ENCODE measurements around the gene ZCCHC24. TPM values are rescaled to one million over a fixed set of nuclear protein-coding genes. Genes with fewer than 3 reads are reported as not detected.

Gene ZCCHC24
- total and polyA plus RNA-seq, 2 experiments from 2014 or later: 58.0 to 65.4 TPM

DNA sequence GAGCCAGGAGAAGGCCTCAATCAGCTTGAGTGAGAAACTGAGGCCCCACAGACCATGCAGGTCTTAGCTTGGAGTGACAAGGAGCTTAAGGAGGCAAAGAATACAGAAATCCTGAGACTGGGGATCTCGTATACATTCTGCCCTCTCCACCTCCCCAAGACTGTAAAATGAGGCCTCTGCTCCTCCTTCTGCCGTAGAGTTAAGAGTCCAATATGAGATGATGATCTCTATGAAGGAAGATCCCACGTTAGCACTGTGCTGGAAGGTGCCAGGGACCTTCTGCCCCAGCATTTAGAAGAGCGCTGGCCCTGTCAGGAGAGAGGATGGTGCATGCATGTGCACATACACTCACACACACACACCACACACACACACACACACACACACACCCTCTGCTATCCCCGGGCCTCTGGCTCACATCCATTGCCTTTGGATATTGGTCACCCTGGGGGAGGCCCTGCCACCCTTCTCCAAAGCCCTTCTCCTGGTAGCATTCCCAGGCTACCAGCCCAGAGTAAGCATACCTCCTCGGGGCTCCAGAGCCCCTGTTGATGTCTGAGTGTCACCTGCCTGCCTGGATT, 15.0 kb downstream of the ZCCHC24 start:
- Histone ChIP-seq H3K9me3 (ENCODE audit: low read depth) (no peaks in the 10 kb centered on the region), H3K36me3 (peaks cover 14% of the 10 kb centered on the region), H3K27me3 (no peaks in the 10 kb centered on the region), H3K4me1 (ENCODE audit: low read depth) (peaks cover 49% of the 10 kb centered on the region), H3K27ac (no peak overlapping the region), H3K4me3 (no peak overlapping the region)
- TF ChIP-seq, protein P1, sequence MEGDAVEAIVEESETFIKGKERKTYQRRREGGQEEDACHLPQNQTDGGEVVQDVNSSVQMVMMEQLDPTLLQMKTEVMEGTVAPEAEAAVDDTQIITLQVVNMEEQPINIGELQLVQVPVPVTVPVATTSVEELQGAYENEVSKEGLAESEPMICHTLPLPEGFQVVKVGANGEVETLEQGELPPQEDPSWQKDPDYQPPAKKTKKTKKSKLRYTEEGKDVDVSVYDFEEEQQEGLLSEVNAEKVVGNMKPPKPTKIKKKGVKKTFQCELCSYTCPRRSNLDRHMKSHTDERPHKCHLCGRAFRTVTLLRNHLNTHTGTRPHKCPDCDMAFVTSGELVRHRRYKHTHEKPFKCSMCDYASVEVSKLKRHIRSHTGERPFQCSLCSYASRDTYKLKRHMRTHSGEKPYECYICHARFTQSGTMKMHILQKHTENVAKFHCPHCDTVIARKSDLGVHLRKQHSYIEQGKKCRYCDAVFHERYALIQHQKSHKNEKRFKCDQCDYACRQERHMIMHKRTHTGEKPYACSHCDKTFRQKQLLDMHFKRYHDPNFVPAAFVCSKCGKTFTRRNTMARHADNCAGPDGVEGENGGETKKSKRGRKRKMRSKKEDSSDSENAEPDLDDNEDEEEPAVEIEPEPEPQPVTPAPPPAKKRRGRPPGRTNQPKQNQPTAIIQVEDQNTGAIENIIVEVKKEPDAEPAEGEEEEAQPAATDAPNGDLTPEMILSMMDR (IDR thresholded peaks at IDR 0.05; ENCODE audit: low read depth, low read length): no peak
- DNase-seq (ENCODE audit: low read depth in 1 of 2, low spot score in 1 of 2): no peak

DNA sequence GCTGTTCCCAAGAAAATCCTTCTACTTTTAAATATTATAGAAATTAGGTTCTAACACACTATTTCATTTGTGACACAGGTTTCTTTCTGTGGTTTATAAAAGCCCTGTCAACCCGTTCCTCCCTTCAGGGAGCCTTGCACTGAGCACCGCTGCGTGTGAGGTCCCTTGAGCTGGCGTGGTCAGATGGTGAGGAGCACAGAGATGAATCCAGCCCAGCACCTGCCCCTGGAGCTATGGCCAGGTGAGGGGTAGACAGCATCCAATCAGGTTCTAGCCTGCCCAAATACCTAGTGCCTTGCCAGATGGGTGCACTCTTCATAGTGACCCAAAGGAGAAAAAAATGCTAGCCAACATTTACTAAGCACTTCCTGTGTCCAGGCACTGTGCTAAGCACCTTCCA, 15.7 kb downstream of the ZCCHC24 start:
- peaks cover 14% of the 10 kb centered on the region for H3K36me3 ChIP-seq
- H3K4me3 ChIP-seq: no peak overlapping the region
- no peaks in the 10 kb centered on the region for H3K27me3 ChIP-seq
- TF ChIP-seq, protein P1 (IDR thresholded peaks at IDR 0.05; ENCODE audit: low read depth, low read length): no peak
- peaks cover 49% of the 10 kb centered on the region for H3K4me1 ChIP-seq (ENCODE audit: low read depth)
- no peaks in the 10 kb centered on the region for H3K9me3 ChIP-seq (ENCODE audit: low read depth)
- no peak overlapping the region for H3K27ac ChIP-seq
- DNase-seq (ENCODE audit: low read depth in 1 of 2, low spot score in 1 of 2): no peak

DNA sequence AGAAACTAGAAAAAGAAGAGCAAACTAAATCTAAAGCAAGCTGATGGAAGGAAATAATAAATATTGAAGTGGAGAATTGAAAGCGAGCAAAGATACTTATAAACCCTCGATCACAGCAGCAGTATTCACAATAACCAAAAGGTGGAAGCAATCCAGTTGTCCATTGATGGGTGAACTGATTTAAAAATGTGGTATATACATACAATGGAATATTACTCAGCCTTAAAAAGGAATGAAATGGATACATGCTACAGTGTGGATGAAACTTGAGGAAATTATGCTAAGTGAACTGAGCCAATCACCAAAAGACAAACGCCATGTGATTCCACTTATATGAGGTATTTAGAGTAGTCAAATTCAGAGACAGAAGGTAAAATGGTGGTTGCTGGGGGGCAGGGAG, 17.5 kb downstream of the ZCCHC24 start:
- TF ChIP-seq, protein P1 (IDR thresholded peaks at IDR 0.05; ENCODE audit: low read depth, low read length): no peak
- no peak overlapping the region for H3K4me3 ChIP-seq
- no peaks in the 10 kb centered on the region for H3K27me3 ChIP-seq
- H3K4me1 ChIP-seq (ENCODE audit: low read depth): peaks cover 43% of the 10 kb centered on the region
- DNase-seq (ENCODE audit: low read depth in 1 of 2, low spot score in 1 of 2): no peak
- peaks cover 14% of the 10 kb centered on the region for H3K36me3 ChIP-seq
- no peaks in the 10 kb centered on the region for H3K9me3 ChIP-seq (ENCODE audit: low read depth)
- H3K27ac ChIP-seq: no peak overlapping the region

DNA sequence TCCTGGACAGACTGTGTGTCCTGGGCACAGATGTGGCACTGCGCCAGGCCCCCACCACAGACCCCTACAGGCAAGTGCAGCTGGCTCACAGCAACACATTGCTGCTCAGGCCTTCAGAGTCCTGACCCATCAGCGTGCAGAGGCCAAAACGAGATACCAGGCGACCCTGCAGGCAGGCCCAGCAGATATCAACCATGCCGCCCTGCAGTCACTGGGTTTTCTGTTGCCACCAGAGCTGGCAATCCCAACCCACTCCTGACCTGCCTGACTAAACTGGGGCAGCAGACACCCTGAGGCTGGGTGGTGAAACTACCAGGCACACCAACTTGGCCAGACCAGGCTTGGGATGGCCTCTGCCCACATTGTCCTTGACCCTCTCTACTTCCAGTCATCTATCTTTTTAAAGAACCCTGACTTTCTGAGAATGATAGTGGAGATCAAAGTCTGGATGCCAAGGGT, 20.3 kb downstream of the ZCCHC24 start:
- Histone ChIP-seq H3K27ac (peak overlapping the region; percentile 90), H3K27me3 (no peaks in the 10 kb centered on the region), H3K4me1 (ENCODE audit: low read depth) (peaks cover 31% of the 10 kb centered on the region), H3K36me3 (peaks cover 12% of the 10 kb centered on the region), H3K4me3 (no peak overlapping the region), H3K9me3 (ENCODE audit: low read depth) (no peaks in the 10 kb centered on the region)
- no peak for DNase-seq (ENCODE audit: low read depth in 1 of 2, low spot score in 1 of 2)
- TF ChIP-seq, protein P1 (IDR thresholded peaks at IDR 0.05; ENCODE audit: low read depth, low read length): no peak

DNA sequence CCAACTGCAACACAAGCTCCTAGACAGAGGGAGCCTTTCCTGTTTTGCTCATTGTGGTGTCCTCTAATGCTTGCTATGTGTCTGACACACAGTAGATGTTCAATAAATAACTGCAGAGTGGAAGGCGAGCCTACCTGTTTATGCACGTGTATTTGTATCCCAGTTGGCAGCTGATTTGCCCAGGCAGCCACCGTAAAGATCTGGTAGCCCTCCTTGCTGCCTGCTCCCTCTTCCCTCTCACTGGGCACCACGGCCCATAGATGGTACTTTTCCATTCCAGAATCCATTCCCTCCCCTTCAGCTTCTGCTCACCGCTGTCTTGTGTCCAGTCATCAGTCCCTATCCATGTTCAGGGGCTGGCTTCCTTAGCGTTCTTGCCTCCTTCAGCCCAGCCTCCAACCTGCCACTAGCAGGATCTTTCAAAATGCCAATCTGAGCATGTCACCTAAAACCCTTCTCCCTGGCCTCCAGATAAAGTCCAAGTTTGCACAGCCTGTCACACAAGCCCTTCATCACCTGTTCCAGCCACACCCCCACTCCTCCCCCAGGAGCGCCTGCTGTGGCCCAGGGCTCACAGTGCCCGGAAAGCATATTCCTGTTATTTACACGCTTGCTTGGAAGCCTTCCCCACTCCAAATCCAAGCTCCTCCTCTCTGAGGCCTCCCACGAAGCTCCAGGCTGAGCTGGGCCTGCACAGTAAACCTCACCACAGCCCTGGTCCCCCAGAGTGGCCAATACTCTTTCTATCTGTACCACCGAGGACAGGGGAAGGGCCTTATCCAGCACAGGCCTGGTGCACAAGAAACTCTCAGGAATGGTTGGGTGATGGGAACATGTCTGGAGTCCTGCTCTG, 21.0 kb downstream of the ZCCHC24 start:
- no peaks in the 10 kb centered on the region for H3K9me3 ChIP-seq (ENCODE audit: low read depth)
- H3K36me3 ChIP-seq: peaks cover 11% of the 10 kb centered on the region
- H3K4me3 ChIP-seq: no peak overlapping the region
- H3K27ac ChIP-seq: peak overlapping the region; percentile 90
- TF ChIP-seq, protein P1 (IDR thresholded peaks at IDR 0.05; ENCODE audit: low read depth, low read length): no peak
- peak; percentile 64 to 68 for DNase-seq (ENCODE audit: low read depth in 1 of 2, low spot score in 1 of 2)
- H3K4me1 ChIP-seq (ENCODE audit: low read depth): peaks cover 31% of the 10 kb centered on the region
- no peaks in the 10 kb centered on the region for H3K27me3 ChIP-seq

Data from cardiac muscle cell (in vitro differentiated cells and primary cell).